ENCODE results near the gene NUB1.

DNA sequence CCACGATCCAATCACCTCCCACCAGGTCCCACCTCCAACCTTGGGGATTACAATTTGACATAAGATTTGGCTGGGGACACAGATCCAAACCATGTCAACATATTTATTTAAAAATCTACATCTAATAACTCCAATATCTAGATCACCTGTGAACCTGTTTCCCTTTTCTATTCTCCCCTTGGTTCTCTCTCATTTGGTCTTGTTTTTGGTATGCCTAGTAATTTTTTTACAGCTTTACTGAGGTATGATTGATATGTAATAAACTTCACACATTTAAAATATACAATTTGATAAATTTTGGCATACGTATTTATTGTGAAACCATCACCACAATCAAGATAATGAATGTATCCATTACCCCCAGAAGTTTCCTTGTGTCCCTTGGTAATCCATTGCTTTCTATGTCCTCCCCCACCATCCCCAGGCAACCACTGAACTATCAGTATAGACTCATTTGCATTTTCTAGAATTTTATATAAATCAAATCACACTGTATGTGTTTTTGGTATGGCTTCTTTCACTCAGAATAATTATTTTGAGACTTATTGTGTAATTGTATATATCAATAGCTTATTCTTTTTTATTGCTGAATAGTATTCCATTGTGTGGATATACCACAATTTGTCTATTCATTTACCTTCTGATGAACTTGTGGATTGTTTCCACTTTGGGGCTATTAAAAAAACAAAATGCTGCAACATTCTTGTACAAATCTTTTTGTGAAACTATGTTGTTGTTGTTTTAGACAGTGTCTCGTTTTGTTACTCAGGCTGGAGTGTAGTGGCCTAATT, 45.2 kb upstream of the NUB1 start:
- TF ChIP-seq ZNF274 (IDR thresholded peaks at IDR 0.05; ENCODE audit: low read depth, low read length) = no peak
- TF ChIP-seq YY1 (IDR thresholded peaks at IDR 0.05; ENCODE audit: insufficient read depth, insufficient read length) = no peak
- TF ChIP-seq SUZ12 (IDR thresholded peaks at IDR 0.05; ENCODE audit: extremely low read depth, insufficient read depth, insufficient read length) = no peak

Data from NT2/D1 (cell line).